ENCODE data around the gene GSG1L2.

Gene GSG1L2

DNA sequence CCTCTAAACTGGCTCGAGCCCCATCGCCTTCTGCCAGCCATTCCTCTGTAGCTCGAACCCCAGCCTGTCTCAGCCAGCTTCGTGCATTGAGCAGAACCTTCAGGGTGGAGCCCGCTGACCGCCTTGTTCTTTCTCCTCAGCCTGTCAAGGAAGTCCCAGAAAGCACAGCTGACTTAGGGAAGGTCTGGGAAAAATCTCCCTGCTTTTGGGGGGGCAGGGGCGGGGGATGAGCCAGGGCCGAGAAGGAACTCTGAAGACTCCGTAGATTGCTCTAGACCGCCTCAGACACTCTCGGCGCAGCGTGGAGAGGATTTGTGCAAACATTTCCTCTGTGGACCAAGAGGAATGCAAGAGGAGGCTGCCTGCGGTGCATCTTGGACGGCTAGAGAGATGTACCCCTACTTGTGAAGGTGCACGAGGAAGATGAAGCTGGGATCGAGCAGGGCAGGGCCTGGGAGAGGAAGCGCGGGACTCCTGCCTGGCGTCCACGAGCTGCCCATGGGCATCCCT is 3.8 kb upstream of the GSG1L2 start, which contains the start of gene GLP2R:
TSS of gene GLP2R (plus strand) at position 284 of the 510 bp plus-strand sequence. CDS start at position 424, 140 bp downstream.
- DNase-seq (ENCODE audit: low read depth, low spot score) = no peak
- no CpG with 5 or more reads among the region's 21 CpGs for WGBS (ENCODE audit: insufficient coverage, insufficient read length)
- Histone ChIP-seq H3K9me3 (ENCODE audit: control insufficient read depth, insufficient read depth, low read length) (no peaks in the 10 kb centered on the region), H3K4me3 (ENCODE audit: low read length) (no peak within 1 kb of the TSS), H3K27me3 (ENCODE audit: control insufficient read depth, insufficient read depth, low read length) (no peaks in the 10 kb centered on the region), H3K4me1 (ENCODE audit: control insufficient read depth, insufficient read depth, low read length) (no peaks in the 10 kb centered on the region), H3K36me3 (ENCODE audit: control insufficient read depth, insufficient read depth, low read length) (no peaks in the 10 kb centered on the region), H3K27ac (ENCODE audit: low read length) (no peak within 1 kb of the TSS)

DNA sequence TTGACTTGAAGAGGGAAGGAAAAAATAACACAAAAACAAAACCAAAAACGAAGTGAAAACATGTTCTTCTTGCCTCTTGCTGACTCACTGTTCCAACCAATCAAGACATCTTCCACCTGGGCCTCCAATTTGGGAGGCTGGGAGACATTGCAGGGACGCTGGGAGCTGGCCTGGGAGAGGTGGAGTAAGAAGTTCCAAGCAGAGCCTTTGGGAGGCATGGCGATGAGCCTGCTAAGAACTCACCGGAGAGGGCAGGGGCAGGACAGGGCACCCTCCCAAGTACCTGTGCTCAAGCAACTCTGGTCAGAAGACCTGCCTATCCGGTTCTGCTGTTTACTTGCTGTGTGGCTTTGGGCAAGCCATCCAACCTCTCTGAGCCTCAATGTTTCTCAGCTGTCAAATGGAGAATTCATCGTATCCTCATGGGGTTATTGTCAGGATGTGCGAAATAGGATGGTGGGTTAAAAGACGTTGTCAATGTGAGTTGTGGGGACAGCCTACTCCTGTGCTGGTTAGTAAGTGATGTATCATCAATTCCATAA is 3.0 kb upstream of the GSG1L2 start:
- no peak overlapping the region for H3K27ac ChIP-seq (ENCODE audit: low read length)
- H3K36me3 ChIP-seq (ENCODE audit: control insufficient read depth, insufficient read depth, low read length) = no peaks in the 10 kb centered on the region
- no CpG with 5 or more reads among the region's 8 CpGs for WGBS (ENCODE audit: insufficient coverage, insufficient read length)
- no peak overlapping the region for H3K4me3 ChIP-seq (ENCODE audit: low read length)
- no peaks in the 10 kb centered on the region for H3K9me3 ChIP-seq (ENCODE audit: control insufficient read depth, insufficient read depth, low read length)
- DNase-seq (ENCODE audit: low read depth, low spot score) = no peak
- no peaks in the 10 kb centered on the region for H3K4me1 ChIP-seq (ENCODE audit: control insufficient read depth, insufficient read depth, low read length)
- H3K27me3 ChIP-seq (ENCODE audit: control insufficient read depth, insufficient read depth, low read length) = no peaks in the 10 kb centered on the region

GRCh38 chr17:9824094-9824493 is 2.2 kb upstream of the GSG1L2 start:
- Histone ChIP-seq H3K27ac (ENCODE audit: low read length) (no peak overlapping the region), H3K4me1 (ENCODE audit: control insufficient read depth, insufficient read depth, low read length) (no peaks in the 10 kb centered on the region), H3K36me3 (ENCODE audit: control insufficient read depth, insufficient read depth, low read length) (no peaks in the 10 kb centered on the region), H3K27me3 (ENCODE audit: control insufficient read depth, insufficient read depth, low read length) (no peaks in the 10 kb centered on the region), H3K4me3 (ENCODE audit: low read length) (no peak overlapping the region), H3K9me3 (ENCODE audit: control insufficient read depth, insufficient read depth, low read length) (no peaks in the 10 kb centered on the region)
- WGBS (ENCODE audit: insufficient coverage, insufficient read length) = no CpG with 5 or more reads among the region's 4 CpGs
- no peak for DNase-seq (ENCODE audit: low read depth, low spot score)

DNA sequence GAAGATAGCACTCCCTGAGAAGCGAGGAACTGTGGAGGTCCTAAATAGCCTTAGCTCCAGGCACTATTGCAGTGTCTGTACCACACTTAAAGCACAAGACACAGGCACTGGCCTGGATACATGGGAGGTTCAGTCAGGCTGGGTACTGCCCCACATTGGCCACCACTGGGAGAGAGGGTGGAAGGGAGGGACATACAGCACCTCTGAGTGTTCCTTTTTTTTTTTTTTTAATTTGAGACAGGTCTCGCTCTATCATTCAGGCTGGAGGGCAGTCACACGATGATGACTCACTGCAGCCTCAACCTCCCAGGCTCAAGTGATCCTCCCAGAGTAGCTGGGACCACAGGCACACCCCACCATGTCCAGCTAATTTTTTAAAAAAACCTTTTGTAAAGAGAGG is 1.4 kb downstream of the GSG1L2 start:
- H3K4me1 ChIP-seq (ENCODE audit: control insufficient read depth, insufficient read depth, low read length) = no peaks in the 10 kb centered on the region
- H3K9me3 ChIP-seq (ENCODE audit: control insufficient read depth, insufficient read depth, low read length) = no peaks in the 10 kb centered on the region
- no peak overlapping the region for H3K4me3 ChIP-seq (ENCODE audit: low read length)
- no CpG with 5 or more reads among the region's 3 CpGs for WGBS (ENCODE audit: insufficient coverage, insufficient read length)
- no peaks in the 10 kb centered on the region for H3K36me3 ChIP-seq (ENCODE audit: control insufficient read depth, insufficient read depth, low read length)
- no peak for DNase-seq (ENCODE audit: low read depth, low spot score)
- H3K27me3 ChIP-seq (ENCODE audit: control insufficient read depth, insufficient read depth, low read length) = no peaks in the 10 kb centered on the region
- H3K27ac ChIP-seq (ENCODE audit: low read length) = no peak overlapping the region

DNA sequence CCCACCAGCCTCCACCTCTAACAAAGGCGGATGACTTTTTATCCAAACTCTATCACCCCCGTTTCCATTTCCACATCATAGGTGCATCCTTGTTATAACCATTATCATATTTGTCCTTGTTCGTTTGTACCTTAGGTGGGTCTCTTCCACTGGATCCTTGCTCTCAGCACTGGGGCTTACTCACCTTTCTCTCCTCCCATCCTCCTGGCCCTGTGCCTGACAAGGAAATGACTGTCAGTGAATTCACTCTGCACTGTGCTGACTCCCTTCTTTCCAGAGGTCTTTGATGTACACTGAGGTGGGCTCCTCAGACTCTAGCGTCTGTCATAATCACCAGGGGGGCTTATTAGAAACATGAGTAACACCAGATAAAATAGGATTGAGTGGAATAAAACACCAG is 3.1 kb downstream of the GSG1L2 start:
- H3K4me3 ChIP-seq (ENCODE audit: low read length) = no peak overlapping the region
- H3K9me3 ChIP-seq (ENCODE audit: control insufficient read depth, insufficient read depth, low read length) = no peaks in the 10 kb centered on the region
- no peak overlapping the region for H3K27ac ChIP-seq (ENCODE audit: low read length)
- no peaks in the 10 kb centered on the region for H3K27me3 ChIP-seq (ENCODE audit: control insufficient read depth, insufficient read depth, low read length)
- DNase-seq (ENCODE audit: low read depth, low spot score) = no peak
- H3K4me1 ChIP-seq (ENCODE audit: control insufficient read depth, insufficient read depth, low read length) = no peaks in the 10 kb centered on the region
- 100% methylated on average over 1 of the region's 4 CpGs for WGBS (ENCODE audit: insufficient coverage, insufficient read length)
- H3K36me3 ChIP-seq (ENCODE audit: control insufficient read depth, insufficient read depth, low read length) = no peaks in the 10 kb centered on the region

- DNase-seq (ENCODE audit: low read depth, low spot score) = no peak
- Histone ChIP-seq H3K4me3 (ENCODE audit: low read length) (no peak overlapping the region), H3K27me3 (ENCODE audit: control insufficient read depth, insufficient read depth, low read length) (no peaks in the 10 kb centered on the region), H3K9me3 (ENCODE audit: control insufficient read depth, insufficient read depth, low read length) (no peaks in the 10 kb centered on the region), H3K4me1 (ENCODE audit: control insufficient read depth, insufficient read depth, low read length) (no peaks in the 10 kb centered on the region), H3K27ac (ENCODE audit: low read length) (no peak overlapping the region), H3K36me3 (ENCODE audit: control insufficient read depth, insufficient read depth, low read length) (no peaks in the 10 kb centered on the region)
- no CpG with 5 or more reads among the region's 8 CpGs for WGBS (ENCODE audit: insufficient coverage, insufficient read length)
These were observed 4.8 kb downstream of the GSG1L2 start for GRCh38 chr17:9817086-9817485.

- H3K4me3 ChIP-seq (ENCODE audit: low read length) = no peak overlapping the region
- no peaks in the 10 kb centered on the region for H3K27me3 ChIP-seq (ENCODE audit: control insufficient read depth, insufficient read depth, low read length)
- DNase-seq (ENCODE audit: low read depth, low spot score) = no peak
- H3K4me1 ChIP-seq (ENCODE audit: control insufficient read depth, insufficient read depth, low read length) = no peaks in the 10 kb centered on the region
- no peaks in the 10 kb centered on the region for H3K36me3 ChIP-seq (ENCODE audit: control insufficient read depth, insufficient read depth, low read length)
- no peaks in the 10 kb centered on the region for H3K9me3 ChIP-seq (ENCODE audit: control insufficient read depth, insufficient read depth, low read length)
- no CpG with 5 or more reads among the region's 10 CpGs for WGBS (ENCODE audit: insufficient coverage, insufficient read length)
- H3K27ac ChIP-seq (ENCODE audit: low read length) = no peak overlapping the region
These were observed 5.4 kb downstream of the GSG1L2 start for GRCh38 chr17:9816472-9816871.

- DNase-seq (ENCODE audit: low read depth, low spot score) = no peak
- Histone ChIP-seq H3K36me3 (ENCODE audit: control insufficient read depth, insufficient read depth, low read length) (no peaks in the 10 kb centered on the region), H3K27ac (ENCODE audit: low read length) (no peak overlapping the region), H3K4me1 (ENCODE audit: control insufficient read depth, insufficient read depth, low read length) (no peaks in the 10 kb centered on the region), H3K9me3 (ENCODE audit: control insufficient read depth, insufficient read depth, low read length) (no peaks in the 10 kb centered on the region), H3K27me3 (ENCODE audit: control insufficient read depth, insufficient read depth, low read length) (no peaks in the 10 kb centered on the region), H3K4me3 (ENCODE audit: low read length) (no peak overlapping the region)
- WGBS (ENCODE audit: insufficient coverage, insufficient read length) = no CpG with 5 or more reads among the region's 14 CpGs
These were observed 7.4 kb downstream of the GSG1L2 start for GRCh38 chr17:9814337-9814945.

DNA sequence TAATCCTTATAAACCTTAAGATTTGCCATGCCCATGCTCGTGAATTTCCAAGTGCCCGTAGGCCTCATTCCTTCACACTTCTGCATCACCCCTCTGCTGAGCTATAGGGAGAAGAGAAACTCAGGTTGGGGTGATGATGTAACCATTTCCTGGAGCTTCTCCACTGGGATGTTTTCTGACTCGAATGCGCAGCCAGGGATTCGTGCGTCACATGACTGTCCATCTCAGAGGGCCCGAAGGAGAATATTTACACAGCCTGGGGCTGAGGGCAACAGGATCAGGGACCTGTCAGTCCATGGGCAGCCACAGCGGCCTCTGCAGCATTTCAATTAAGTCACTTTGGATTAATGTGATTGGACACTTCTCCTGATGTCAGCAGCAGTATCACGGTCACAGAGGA is 8.7 kb downstream of the GSG1L2 start:
- no peaks in the 10 kb centered on the region for H3K9me3 ChIP-seq (ENCODE audit: control insufficient read depth, insufficient read depth, low read length)
- H3K4me1 ChIP-seq (ENCODE audit: control insufficient read depth, insufficient read depth, low read length) = no peaks in the 10 kb centered on the region
- H3K4me3 ChIP-seq (ENCODE audit: low read length) = no peak overlapping the region
- H3K27me3 ChIP-seq (ENCODE audit: control insufficient read depth, insufficient read depth, low read length) = no peaks in the 10 kb centered on the region
- no peaks in the 10 kb centered on the region for H3K36me3 ChIP-seq (ENCODE audit: control insufficient read depth, insufficient read depth, low read length)
- DNase-seq (ENCODE audit: low read depth, low spot score) = no peak
- no CpG with 5 or more reads among the region's 9 CpGs for WGBS (ENCODE audit: insufficient coverage, insufficient read length)
- no peak overlapping the region for H3K27ac ChIP-seq (ENCODE audit: low read length)

- WGBS (ENCODE audit: insufficient coverage, insufficient read length) = no CpG with 5 or more reads among the region's 11 CpGs
- H3K27ac ChIP-seq (ENCODE audit: low read length) = no peak overlapping the region
- H3K4me1 ChIP-seq (ENCODE audit: control insufficient read depth, insufficient read depth, low read length) = no peaks in the 10 kb centered on the region
- DNase-seq (ENCODE audit: low read depth, low spot score) = no peak
- H3K4me3 ChIP-seq (ENCODE audit: low read length) = no peak overlapping the region
- H3K9me3 ChIP-seq (ENCODE audit: control insufficient read depth, insufficient read depth, low read length) = no peaks in the 10 kb centered on the region
- H3K27me3 ChIP-seq (ENCODE audit: control insufficient read depth, insufficient read depth, low read length) = no peaks in the 10 kb centered on the region; the same call in 1 of the 2 replicates
- no peaks in the 10 kb centered on the region for H3K36me3 ChIP-seq (ENCODE audit: control insufficient read depth, insufficient read depth, low read length)
These were observed 10.3 kb downstream of the GSG1L2 start for GRCh38 chr17:9811537-9811936.

GRCh38 chr17:9811086-9811485 is 10.8 kb downstream of the GSG1L2 start:
- Histone ChIP-seq H3K27ac (ENCODE audit: low read length) (no peak overlapping the region), H3K27me3 (ENCODE audit: control insufficient read depth, insufficient read depth, low read length) (no peaks in the 10 kb centered on the region; the same call in 1 of the 2 replicates), H3K4me1 (ENCODE audit: control insufficient read depth, insufficient read depth, low read length) (no peaks in the 10 kb centered on the region), H3K9me3 (ENCODE audit: control insufficient read depth, insufficient read depth, low read length) (no peaks in the 10 kb centered on the region), H3K36me3 (ENCODE audit: control insufficient read depth, insufficient read depth, low read length) (no peaks in the 10 kb centered on the region), H3K4me3 (ENCODE audit: low read length) (no peak overlapping the region)
- DNase-seq (ENCODE audit: low read depth, low spot score) = no peak
- no CpG with 5 or more reads among the region's 5 CpGs for WGBS (ENCODE audit: insufficient coverage, insufficient read length)

All from iPS DF 6.9 (cell line).